Fibroblast of the aortic adventitia (primary cell): ENCODE measurements around the gene ZNF518B. TPM values are rescaled to one million over a fixed set of nuclear protein-coding genes. Genes with fewer than 3 reads are reported as not detected.

ENCODE experiments used
- DNase-seq: peaks from one replicate; pipeline ENCODE4 v3.0.0-alpha.2; 2010; ENCODE audit warnings: low read depth
- H3K4me3 ChIP-seq: 2 replicates; pipeline ENCODE4 v1.5.1; 2011; ENCODE audit warnings: low read depth, mild to moderate bottlenecking, control low read depth, low read length, moderate library complexity
- total RNA-seq: library from RNA; depleted of rRNA; stranded (reverse); fragments of >200 nt; gene quantifications from 2 replicates; pipeline ENCODE4 v1.2.3, GENCODE V29; 2012; ENCODE audit warnings: low replicate concordance
- TF ChIP-seq, protein P1 (sequence below): IDR thresholded peaks from 2 replicates; pipeline ENCODE4 v1.5.1; 2011; ENCODE audit warnings: mild to moderate bottlenecking, low read length, control low read depth, inconsistent platforms; ENCODE audit not compliant: insufficient read depth

ZNF518B gene
- total RNA-seq, 1 donor = 31.4 TPM

GRCh38 chr4:10495651-10496050 lies 38.4 kb upstream of the ZNF518B start:
- no peak for DNase-seq

DNA sequence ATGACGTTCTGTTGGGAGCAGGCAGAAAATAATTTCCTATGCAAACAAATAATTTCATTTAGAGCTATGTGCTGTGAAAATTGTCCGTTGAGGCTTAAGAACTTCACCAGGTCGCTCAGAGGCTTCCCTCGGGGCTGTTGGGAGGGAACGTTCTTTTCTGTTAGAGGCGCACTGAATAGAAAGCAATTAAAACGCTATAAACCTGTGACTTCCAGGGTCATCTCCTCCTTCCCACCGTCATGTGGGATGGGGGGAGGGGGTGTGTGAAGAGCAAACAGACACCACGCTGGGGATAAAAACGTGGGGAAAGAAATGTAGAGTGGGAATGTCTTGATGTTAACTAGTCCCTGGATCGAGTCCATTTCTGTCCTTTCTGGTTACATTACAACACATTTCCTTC lies 35.2 kb upstream of the ZNF518B start:
- TF ChIP-seq, protein P1, sequence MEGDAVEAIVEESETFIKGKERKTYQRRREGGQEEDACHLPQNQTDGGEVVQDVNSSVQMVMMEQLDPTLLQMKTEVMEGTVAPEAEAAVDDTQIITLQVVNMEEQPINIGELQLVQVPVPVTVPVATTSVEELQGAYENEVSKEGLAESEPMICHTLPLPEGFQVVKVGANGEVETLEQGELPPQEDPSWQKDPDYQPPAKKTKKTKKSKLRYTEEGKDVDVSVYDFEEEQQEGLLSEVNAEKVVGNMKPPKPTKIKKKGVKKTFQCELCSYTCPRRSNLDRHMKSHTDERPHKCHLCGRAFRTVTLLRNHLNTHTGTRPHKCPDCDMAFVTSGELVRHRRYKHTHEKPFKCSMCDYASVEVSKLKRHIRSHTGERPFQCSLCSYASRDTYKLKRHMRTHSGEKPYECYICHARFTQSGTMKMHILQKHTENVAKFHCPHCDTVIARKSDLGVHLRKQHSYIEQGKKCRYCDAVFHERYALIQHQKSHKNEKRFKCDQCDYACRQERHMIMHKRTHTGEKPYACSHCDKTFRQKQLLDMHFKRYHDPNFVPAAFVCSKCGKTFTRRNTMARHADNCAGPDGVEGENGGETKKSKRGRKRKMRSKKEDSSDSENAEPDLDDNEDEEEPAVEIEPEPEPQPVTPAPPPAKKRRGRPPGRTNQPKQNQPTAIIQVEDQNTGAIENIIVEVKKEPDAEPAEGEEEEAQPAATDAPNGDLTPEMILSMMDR = no peak
- no peak for DNase-seq
- no peak overlapping the region for H3K4me3 ChIP-seq

More at GRCh38 chr4:10495651-10496050, 38.4 kb upstream of the ZNF518B start:
- TF ChIP-seq, protein P1 = no peak
- no peak overlapping the region for H3K4me3 ChIP-seq

GRCh38 chr4:10491401-10491800 lies 34.2 kb upstream of the ZNF518B start:
- DNase-seq = no peak
- no peak overlapping the region for H3K4me3 ChIP-seq
- TF ChIP-seq, protein P1 = no peak

DNA sequence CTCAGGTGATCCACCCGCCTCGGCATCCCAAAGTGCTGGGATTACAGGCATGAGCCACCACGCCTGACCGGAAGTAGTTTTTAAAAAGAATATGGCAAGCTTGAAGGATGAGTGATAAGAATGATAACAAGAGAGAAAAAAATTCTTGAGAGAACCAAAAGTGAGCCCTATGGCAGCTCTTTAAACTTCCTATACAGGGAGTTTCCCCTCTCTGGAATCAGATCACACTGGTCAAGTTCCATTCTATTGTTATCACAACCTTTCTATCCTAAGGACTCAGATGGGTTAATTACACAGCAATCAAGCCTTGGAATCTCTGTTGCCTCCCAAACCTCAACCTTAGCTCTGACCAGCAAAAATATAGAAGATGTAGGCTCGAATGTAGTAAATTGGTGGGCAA lies 33.8 kb upstream of the ZNF518B start:
- no peak overlapping the region for H3K4me3 ChIP-seq
- TF ChIP-seq, protein P1 = no peak
- DNase-seq = no peak

- TF ChIP-seq, protein P1 = no peak
- H3K4me3 ChIP-seq = no peak overlapping the region
- DNase-seq = no peak
Measured at GRCh38 chr4:10482913-10483312, 25.7 kb upstream of the ZNF518B start.

DNA sequence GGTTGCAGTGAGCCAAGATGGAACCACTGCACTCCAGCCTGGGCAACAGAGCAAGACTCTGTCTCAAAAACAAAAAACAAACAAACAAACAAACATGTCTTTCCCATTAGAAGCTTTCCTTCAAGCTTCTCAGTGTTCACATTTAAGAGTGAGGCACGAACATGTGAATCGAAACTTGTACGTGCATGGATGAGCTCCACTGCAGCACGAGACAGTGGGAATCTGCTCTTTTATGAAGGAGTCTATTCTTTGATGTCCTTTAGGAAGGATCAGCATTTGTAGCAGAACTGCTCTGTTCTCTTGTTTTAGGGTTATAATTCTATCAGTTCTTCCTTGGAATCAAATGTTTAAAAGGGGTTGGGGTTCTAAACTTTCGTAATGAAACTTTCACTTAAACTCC lies 23.4 kb upstream of the ZNF518B start:
- no peak overlapping the region for H3K4me3 ChIP-seq
- TF ChIP-seq, protein P1 = no peak
- no peak for DNase-seq

- TF ChIP-seq, protein P1 = no peak
- H3K4me3 ChIP-seq = no peak overlapping the region
- DNase-seq = no peak
Measured at GRCh38 chr4:10478621-10479020, 21.4 kb upstream of the ZNF518B start.
